Myocyte (in vitro differentiated cells): ENCODE results near the gene CASZ1. TPM values are rescaled to one million over a fixed set of nuclear protein-coding genes. Genes with fewer than 3 reads are reported as not detected.

Experiments
- DNase-seq: peaks from one replicate; pipeline ENCODE4 v3.0.0-alpha.2; 2012; ENCODE audit warnings: low read depth
- total RNA-seq: library from RNA; depleted of rRNA; stranded (reverse); fragments of >200 nt; gene quantifications from 2 replicates; pipeline ENCODE4 v1.2.3, GENCODE V29; 2014

CASZ1 gene
- total RNA-seq, 1 donor from 2014 or later: 11.6 TPM

DNA sequence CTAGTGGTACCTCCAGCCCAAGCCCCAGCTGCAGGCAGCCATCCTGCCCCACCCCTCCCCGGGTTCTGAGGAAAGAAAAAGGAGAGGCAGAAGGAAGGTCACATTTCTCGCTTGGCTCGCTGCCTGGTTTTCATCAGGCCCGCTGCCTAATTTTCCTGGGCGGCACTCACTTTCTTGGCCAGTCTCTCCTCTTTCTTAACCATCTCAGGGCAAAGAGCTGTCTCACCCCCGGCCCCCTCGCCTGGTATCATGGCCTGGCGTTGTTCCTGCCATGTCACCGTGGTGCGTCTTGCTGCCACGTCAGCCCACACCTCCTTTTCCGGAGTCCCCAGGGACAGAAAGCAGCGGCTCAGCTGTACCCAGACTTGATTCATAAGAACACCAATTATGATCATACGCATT is 26.6 kb upstream of the CASZ1 start:
- DNase-seq: no peak

DNA sequence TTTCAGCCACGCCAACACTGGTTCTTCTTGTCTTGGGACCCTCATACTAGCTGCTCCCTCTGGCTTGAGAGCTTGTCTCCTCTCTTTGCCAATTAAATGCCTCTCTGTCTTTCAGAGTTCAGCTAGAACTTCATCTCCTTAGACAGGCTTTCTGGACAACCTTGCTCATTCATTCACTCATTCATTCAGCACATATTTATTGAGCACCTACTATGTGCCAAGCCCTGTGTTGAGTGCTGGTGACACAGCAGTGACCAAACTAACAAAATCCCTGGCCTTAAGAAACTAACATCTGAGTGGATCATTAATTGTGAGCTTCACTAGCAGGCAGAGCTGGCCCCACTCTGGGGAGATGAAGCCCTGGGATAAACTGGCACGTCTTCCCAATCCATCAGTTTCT is 24.9 kb upstream of the CASZ1 start:
- no peak for DNase-seq

DNA sequence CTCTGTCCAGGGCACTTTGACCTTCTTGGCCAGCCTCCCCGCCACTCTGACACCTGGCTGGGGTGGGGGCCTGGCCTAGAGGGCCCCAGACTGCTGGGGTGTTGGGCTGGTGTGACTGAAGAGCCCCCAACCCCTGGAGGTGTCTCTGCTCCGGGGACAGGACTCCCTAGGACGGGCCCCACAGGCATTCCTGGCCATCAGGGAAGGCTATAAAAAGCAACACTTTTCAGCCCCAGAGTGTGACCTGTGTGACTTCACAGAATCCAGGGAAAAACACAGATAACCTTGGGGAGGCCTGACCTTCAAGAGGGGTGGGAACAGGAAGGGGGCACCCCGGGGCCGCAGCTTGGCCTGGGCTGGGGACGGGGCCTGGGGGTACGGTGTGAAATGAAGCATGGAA is 24.0 kb upstream of the CASZ1 start:
- DNase-seq: no peak

DNA sequence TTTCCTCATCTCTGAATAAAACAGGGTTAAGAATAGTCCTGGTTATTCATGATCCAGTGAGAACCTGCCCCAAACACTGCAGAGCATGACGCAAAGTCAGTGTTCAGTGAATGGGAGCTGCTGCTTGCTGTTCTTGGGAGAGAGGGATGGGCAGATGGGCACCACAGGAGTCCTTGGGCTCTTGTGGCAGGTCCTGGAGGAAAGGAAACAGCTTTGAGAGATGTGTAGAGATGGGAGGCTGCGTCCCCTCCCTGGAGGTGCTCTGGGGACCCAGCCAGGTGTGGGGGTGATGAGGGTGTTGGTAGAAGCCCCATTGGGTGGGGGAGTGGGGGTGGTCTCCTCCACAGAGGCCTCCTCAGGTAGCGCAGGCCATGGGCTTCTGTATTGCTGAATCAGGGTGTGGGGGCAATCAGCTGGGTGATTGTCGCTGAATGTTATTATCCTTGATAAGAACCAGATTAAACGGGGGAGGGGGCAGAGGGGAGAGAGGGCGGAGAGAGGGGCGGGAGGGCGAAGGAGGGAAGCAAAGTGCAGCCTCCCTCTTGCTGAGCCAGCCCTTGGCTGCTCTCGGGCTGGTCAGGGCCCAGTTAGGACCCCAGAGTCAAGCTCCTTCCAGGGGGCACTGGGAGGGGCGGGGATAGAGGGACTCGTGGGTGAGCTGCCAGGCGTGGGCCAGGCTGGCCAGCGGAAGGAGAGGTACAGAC is 22.9 kb upstream of the CASZ1 start:
- no peak for DNase-seq

DNA sequence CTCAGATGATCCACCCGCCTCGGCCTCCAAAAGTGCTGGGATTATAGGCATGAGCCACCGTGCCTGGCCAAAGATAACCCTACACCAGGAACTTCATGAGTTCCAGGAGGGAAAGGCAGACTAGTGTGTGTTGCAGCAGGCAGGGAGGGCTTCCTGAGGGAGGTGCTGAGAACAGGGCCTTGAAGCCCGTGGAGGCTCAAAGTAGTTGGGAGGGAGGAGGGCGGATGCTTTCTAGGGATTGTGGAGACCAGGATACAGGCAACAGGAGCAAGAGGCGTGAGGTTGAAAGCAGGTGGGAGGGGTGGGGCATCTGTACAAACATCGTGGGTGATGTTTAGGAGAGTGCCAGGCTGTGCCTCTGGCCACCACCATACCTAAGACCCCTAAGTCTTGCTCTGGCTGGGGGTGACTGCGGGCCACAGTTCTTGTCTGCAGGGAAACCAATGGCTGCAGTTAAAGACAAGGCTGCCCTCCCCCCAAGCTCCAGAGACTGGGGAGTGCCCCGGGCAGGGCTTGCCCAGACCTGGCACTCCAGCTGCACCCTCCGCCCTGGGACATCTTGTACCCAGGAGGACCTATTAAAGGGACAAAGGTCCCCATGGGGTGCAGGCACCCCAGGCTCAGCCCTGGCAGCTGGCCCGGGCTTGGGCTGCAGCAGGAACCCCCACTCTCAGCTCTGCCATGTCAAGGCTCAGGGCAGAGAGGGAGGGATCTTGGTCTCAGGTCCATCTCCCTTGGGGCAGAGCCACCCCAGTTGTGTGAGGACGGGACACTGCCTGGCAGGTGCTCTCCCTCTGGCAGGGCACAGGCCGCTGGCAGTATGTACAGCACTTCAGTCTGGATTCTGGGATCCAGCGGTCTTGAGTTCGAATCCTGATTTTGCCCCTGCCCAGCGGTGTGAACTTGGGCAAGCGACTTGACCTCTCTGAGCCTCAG is 22.1 kb upstream of the CASZ1 start:
- DNase-seq: no peak

DNA sequence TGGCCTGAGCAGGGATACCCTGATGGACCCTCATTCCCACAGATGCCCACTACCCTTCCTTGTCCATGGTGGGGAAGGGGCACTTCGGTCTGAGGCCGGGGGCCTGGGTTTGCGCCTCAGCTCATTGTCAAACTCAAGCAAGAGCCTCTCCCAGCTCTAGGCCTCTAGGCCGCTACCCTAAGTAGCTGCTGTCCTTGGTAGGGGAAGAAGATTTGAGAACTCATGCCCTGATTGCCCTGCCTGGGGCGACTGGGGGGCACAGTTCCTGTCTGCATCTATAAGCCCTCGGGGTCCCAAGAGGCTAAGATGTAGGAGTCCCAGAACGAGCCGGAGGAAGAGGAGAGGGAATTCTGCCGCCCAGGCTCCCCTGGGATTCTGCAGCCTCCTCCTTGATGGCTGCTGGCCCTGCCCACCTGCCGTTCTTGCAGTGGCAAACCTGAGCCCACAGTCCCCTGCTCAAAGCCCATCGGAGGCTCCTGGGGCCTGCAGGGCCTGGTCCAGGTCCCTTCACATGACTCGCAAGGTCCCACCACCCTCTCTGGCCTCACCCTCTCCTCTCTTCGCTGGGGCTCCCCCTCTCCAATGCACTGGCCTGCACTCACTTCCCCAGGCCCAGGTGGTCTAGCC is 20.4 kb upstream of the CASZ1 start:
- DNase-seq: no peak

DNA sequence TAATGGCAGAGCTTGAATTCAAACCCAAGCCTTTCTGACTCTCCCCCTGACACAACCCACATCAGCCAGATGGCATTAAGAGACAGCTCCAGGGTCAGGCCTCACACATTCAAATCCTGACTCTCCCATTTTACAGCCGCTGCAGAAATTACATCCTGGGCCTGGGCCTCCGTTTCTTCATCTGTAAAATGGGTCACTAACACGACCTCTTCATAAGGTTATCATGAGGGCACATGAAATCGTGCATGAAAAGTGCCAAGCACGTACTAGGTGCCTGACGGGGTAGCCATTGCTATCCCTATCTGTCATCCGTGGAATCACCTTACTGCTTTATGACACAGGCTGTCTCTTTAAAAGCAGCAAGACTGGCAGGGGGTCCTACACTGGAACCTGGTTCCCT is 19.8 kb upstream of the CASZ1 start:
- DNase-seq: no peak

DNA sequence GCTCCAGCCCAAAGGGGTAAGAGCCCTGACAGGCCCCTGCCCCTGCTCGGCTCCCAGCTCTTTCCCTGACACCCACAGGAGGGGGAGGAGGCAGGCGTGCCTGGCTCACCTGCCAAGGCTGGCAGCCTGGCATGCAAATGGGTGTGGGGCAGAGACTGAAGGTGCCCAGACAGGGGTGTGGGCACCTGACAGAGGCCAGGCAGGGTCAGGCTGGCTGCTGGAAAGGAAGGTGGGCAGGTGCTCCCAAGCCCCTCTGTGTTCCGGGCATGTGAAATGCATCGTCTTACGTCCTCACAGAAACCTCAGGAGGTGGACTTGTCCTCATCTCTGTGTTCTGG is 19.4 kb upstream of the CASZ1 start:
- no peak for DNase-seq

DNA sequence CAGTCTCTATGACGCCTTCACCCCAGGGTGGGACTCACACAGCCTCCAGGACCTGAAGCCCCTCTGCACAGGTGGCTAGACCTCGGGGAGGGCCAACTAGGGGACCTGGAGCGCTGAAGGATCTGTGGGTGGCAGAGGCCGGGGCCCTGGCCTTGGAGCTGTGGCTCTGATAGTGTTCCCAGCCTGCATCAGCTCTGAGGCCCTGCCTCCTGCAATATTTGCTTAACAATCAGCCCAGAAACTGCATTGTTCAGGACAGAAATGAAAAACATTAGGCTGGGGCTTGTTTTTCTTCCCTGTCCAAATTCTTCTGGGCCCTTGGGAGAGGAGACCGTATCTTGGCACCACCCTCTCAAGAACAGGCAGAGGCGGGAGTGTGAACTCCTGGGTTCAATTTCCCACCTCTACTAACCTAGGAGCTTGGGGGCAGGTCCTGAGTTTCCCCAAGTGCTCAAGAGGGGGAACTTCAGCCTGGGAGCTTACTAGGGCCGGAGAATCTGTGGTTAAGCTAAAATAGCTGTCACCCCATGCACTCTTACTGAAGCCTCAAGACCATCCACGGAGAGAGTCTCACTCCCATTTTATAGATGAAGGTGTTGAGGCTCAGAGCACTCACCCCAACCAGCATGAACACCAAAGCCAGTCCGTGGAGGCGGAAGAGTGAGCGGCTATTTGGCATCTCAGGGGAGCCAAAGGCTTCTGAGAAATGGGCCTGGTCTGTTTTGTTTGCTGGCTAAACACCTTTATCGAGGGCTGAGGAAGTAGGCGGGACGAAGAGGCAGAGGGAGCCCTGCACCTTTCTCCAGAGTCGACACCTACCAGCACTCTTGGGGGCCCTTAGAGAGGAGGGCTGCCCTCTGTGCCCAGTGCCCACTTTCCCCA is 18.8 kb upstream of the CASZ1 start:
- DNase-seq: no peak

DNA sequence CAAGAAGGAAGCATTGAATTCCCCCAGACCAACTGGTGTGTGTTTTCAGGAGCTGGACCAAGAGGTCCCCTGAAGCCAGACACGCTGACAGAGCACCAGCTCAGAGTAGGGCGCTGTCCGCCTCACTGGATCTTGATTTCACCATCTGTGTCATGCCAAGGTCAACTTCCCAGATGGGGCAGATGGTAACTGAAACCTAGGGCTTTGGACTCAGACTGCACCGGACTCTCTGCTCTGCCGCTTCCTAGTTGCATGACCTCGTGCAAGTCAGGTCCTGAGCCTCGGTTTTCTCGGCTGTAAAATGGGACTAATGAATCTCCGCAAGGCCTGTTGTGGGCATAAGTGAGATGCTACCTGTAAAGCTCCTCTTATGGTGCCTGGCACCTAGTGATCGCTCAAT is 17.9 kb upstream of the CASZ1 start:
- DNase-seq: no peak

DNA sequence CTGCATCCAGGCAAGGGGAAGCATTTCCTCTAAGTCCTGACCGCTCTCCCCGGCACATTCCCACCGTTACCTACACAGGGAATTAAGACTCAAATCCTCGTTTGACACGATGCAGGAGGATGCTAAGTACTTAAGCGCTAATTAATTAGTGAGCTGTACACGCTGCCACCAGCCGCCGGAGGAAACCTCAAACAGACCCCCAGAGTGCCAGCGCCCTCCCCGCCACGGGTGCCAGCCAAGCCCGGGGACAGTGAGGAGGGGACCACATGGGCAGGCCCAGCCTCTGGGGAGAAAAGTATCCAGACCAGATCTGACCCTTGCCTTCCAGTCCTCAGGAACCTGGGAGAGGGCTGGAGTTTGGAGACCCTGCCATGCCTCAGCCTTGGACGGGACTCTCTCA is 17.4 kb upstream of the CASZ1 start:
- DNase-seq: no peak

DNA sequence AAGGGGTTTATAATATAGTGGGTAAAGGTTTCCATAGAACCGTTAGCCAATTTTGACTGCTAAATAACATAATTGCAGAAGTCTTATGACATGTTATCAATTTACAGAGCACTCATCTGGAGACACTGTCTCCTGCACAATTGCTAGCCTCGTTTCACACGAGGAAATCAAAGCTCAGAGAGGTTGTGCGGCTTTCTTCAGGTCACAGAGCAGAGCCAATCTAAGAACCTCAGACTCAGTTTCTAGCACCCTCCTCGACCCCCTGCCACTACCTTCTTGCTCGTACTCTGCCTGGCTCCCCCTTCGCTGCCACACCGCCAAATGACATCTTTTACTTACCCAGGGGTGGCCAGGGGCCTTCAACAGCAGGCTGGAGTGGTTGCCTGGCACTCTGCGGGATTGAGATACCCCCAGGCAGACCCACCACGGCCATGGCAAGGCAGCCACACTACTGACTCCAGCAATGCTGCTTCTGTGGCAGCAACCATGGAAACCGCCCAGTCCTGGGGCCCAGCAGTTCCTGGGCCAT is 16.0 kb upstream of the CASZ1 start:
- no peak for DNase-seq

DNA sequence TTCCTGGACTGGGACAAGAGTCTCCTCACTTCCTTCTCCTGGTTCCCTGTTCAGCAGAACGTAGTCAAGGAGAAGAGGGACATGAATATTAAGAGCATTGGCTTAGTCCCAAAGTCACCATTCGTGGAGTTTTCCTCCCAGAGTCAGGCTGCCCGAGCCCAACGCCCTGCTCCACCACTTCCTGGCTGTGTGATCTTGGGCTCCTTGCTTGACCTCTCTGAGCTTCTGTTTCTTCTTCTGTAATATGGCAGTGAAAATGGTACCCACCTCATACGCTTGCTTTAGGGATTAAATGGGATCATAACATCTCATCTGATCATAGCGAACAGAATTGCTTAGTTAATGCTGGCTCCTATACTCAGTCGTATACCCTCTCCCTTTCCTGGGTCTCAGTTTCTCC is 12.0 kb upstream of the CASZ1 start:
- DNase-seq: no peak

DNA sequence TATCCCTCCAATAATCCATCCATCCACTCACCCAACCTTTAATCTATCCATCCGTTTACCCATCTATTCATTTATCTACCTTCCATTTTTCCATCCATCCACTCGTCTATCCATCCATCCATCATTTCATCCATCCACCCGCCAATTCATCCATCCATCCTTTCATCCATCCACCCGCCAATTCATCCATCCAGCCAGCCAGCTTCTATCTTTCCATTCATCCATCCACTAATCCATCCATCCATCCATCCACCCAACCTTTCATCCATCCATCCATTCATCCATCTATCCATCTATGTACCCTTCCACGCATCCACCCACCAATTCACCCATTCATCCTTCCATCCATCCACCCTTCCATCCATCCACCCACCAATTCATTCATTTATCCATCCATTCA is 10.5 kb upstream of the CASZ1 start:
- DNase-seq: no peak

DNA sequence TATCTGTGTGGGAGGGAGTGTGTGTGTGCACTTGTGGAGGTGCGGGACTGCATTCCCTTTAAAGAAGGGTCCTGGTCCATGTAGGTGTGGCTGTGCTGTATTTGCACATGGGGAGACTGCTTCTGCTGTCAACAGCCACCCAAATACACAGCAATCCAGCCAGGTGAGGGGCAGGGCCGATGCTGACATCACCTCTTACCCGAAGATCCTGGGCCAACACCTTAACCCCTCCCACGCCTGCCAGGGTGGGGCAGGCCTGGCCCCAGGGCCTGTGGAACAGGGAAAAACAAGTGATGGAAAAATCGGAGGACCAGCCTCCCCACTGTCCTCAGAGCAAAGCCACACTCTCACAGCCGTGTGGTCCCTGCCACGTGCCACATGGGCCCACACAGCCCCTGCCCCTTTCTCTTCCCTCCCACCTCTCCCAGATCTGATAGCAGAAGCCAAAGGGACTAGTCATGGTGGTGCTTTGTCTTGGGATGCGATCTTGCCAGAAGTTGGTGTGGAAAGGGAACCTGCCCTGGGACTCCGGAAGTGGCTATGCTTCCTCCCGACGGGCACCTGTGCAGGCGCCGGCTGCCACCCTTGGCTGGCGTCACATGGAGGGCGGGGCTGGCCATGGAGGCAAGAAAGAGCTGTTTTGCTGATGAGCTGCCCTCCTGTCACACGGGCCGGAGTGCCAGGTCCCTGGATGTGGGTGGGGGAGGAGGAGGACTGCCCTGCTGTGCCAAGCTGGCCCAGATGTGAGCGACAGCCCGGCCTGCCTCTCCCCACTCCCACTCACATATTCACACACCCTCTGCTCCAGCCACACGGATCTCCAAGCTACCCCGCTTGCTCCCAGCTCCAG is 7.8 kb upstream of the CASZ1 start:
- DNase-seq: no peak

DNA sequence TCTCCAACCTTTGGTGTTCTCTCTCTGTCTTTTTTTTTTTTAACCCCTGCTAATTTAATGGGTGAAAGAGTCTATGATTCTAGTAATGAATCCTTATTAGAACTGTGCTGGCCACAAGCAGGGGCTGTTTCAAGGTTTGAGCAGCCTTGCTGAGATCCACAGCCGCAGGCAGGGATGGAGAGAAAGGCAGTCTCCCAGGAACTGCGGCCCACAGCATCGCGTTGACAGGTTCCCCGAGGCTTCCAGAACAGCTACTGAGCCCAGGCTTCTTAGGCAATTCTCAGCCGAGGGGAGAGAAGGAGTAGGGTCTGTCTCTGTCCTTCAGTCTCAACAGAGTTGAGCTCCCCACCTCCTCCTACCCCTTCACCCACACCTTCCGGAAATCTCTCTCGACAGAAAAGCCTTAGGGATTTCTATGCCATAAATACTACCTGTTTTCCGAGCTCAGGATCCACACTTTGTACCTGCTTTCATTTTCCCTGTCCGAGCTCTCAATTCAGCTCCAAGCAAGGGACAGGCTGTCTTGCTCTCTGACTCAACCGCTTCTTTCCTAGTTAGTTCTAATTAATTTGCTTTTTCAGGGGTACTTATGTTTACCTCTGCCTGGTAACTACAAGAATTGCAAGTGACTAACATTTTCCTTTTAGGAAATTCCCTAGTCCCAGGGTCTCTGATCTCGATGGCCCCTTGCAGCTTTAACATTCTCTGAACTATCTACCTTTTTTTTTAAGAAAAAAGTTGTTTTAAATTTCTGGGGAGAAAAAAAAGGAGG is 6.7 kb upstream of the CASZ1 start:
- DNase-seq: no peak

DNA sequence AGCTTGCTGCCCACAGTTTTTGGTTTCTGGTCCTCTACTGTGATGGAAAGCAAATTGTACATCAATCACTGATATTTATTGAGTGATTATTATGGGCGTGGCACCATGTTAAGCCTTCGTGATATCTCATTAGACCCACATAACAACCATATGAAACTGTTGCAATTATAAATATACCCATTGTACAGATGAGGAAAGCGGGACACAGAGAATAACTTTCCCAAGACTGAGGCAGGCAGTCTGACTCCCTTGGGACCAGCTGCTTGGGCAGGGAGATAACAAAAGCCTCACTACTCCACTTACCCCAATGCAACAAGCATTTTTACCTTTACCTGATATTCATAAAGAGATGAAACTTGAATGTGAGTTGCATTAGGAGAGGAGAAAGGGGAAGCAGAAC is 4.3 kb upstream of the CASZ1 start:
- DNase-seq: no peak

DNA sequence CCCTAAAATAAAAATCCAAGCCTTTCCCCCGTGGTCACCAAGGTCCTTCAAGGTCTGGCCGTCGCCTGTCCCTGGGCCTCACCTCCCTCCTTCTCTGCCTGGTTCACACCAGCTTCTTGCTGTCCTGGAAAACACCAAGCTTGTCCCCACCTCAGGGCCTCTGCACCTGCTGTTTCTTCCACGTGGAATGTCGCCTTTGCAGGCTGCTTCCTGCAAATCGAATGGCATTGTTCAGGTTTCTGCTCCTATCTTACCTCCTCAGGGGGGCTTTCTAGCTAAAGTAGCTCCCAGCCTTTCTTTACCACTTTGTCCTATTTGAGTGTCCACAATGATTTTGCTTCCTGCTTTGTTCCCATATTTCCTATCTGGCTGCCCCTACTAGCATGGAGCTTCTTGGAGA is 3.3 kb upstream of the CASZ1 start:
- DNase-seq: no peak

DNA sequence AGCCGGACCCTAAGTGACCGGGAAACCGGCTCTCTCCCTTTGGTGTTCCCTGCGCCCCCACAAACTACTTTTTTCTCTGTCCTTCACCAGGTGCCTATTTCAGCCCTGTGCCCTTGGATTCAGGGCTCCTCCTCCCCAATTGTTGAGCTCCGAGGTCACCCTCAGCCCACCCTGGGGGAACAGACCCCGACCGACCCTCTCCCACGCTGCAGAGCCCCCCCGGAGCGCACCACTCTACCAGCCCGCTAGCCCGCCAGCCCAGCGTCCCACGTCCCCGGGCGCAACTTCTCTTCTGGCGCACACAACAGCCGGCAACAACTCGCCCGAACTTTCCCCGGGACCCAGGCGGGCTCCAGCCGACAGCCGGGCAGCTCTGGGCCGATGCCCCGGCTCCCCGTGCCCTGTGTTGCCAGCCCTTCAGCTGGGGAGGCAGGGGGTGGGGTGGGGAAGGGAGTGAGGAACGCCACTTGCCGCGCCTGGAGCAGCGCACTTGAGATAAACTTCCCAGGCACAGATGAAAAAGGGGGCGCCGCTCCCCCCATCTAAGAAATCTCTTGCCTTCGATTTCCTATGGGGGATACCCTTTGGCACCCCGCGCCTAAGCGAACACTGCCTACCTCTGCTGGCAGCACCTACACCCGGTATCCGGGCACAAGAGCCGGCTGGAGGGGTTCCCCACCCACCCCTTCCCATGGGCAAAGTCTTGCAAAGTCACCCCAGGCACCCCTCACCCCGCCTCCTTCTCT is 997 bp downstream of the CASZ1 start:
- DNase-seq: peak; percentile 49
